Measurements from ENCODE around the gene PAQR8. TPM values are rescaled to one million over a fixed set of nuclear protein-coding genes. Genes with fewer than 3 reads are reported as not detected.

Gene PAQR8
- total RNA-seq, 1 experiment from 2014 or later, result 3.0 TPM

- no peaks in the 10 kb centered on the region for H3K4me1 ChIP-seq (ENCODE audit: insufficient read depth, low read length)
- no CpG with 5 or more reads among the region's 9 CpGs for WGBS (ENCODE audit: extremely low coverage, insufficient read length, low lambda C conversion rate)
- no peak overlapping the region; a peak in 1 of 7 replicates for H3K27ac Mint-ChIP-seq
- H2BK20ac ChIP-seq (ENCODE audit: low read depth, low read length, poor library complexity, severe bottlenecking), result no peak overlapping the region
- TF ChIP-seq CTCF (conservative IDR thresholded peaks at IDR 0.05), result no peak
- H3K4me1 Mint-ChIP-seq, result peaks cover 12 to 17% of the 10 kb centered on the region in 2 experiments
- H2BK120ac ChIP-seq (ENCODE audit: low read depth, low read length, poor library complexity, severe bottlenecking), result no peak overlapping the region
- no peak overlapping the region for H2AK5ac ChIP-seq (ENCODE audit: insufficient read length, low read length)
- no peaks in the 10 kb centered on the region for H3K23me2 ChIP-seq (ENCODE audit: insufficient read length, low read depth, low read length, poor library complexity, severe bottlenecking)
- no peak overlapping the region for H3K9ac ChIP-seq (ENCODE audit: extremely low read depth, insufficient read length, low read length)
- H3K27ac ChIP-seq (ENCODE audit: insufficient read length, low read depth, low read length), result no peak overlapping the region
- no peaks in the 10 kb centered on the region for H3K27me3 ChIP-seq (ENCODE audit: insufficient read depth, low read length)
- H3K9me3 ChIP-seq (ENCODE audit: control insufficient read depth, low read depth, low read length), result no peaks in the 10 kb centered on the region
- no peak overlapping the region for H3K4me3 Mint-ChIP-seq
- H2BK5ac ChIP-seq (ENCODE audit: insufficient read length, low read length), result no peak overlapping the region
- no peaks in the 10 kb centered on the region for H3K9me3 Mint-ChIP-seq
- no peak overlapping the region for H2BK12ac ChIP-seq (ENCODE audit: insufficient read length, low read depth, low read length)
- no peak overlapping the region for H3K18ac ChIP-seq (ENCODE audit: insufficient read length, low read depth, low read length)
- no peaks in the 10 kb centered on the region for H4K20me1 ChIP-seq (ENCODE audit: control insufficient read depth, insufficient read depth, insufficient read length)
- no peak overlapping the region for H3K14ac ChIP-seq (ENCODE audit: insufficient read depth, low read length)
- H3K4me2 ChIP-seq (ENCODE audit: insufficient read depth, insufficient read length, low read length), result no peak overlapping the region
- no peak overlapping the region for H2AFZ ChIP-seq (ENCODE audit: low read length)
- no peak overlapping the region for H3K23ac ChIP-seq (ENCODE audit: insufficient read length, low read depth, low read length)
- H3K36me3 Mint-ChIP-seq (ENCODE audit: insufficient read depth in 1 of 3, low read depth in 3 of 3), result peaks cover 3 to 12% (median 6%) of the 10 kb centered on the region in 3 experiments; a peak in 4 of 7 replicates
- no peaks in the 10 kb centered on the region for H3K27me3 Mint-ChIP-seq (ENCODE audit: low read depth)
- no peak overlapping the region for H3T11ph ChIP-seq (ENCODE audit: low read length)
- no peak overlapping the region for H4K5ac ChIP-seq (ENCODE audit: insufficient read length, low read depth, low read length)
- no peak overlapping the region for H4K91ac ChIP-seq (ENCODE audit: insufficient read length, low read depth, low read length)
- DNase-seq, result no peak
- no peaks in the 10 kb centered on the region for H3K79me2 ChIP-seq (ENCODE audit: insufficient read depth, low read length)
- H2BK15ac ChIP-seq (ENCODE audit: low read depth, low read length), result no peak overlapping the region
- no peak overlapping the region for H3K56ac ChIP-seq (ENCODE audit: insufficient read length, low read depth, low read length)
- H4K8ac ChIP-seq (replicated peaks; ENCODE audit: insufficient read length, low read depth, low read length), result no peak overlapping the region
- no peak overlapping the region for H3K4ac ChIP-seq (ENCODE audit: low read depth, low read length)
- no peaks in the 10 kb centered on the region for H3K79me1 ChIP-seq (ENCODE audit: insufficient read depth, low read depth, low read length, poor library complexity, severe bottlenecking)
Observed at GRCh38 chr6:52403627-52404026, 41.7 kb downstream of the PAQR8 start.

Measured in H9 (cell line).